GM12801 (cell line): Measurements from ENCODE around the gene RASGEF1B.

ENCODE experiments used
- TF ChIP-seq, protein P1 (sequence below): IDR thresholded peaks from one replicate; pipeline ENCODE4 v1.5.1; 2011; ENCODE audit warnings: control low read depth; ENCODE audit not compliant: insufficient read length; ENCODE audit errors: extremely low read depth

The RASGEF1B gene

DNA sequence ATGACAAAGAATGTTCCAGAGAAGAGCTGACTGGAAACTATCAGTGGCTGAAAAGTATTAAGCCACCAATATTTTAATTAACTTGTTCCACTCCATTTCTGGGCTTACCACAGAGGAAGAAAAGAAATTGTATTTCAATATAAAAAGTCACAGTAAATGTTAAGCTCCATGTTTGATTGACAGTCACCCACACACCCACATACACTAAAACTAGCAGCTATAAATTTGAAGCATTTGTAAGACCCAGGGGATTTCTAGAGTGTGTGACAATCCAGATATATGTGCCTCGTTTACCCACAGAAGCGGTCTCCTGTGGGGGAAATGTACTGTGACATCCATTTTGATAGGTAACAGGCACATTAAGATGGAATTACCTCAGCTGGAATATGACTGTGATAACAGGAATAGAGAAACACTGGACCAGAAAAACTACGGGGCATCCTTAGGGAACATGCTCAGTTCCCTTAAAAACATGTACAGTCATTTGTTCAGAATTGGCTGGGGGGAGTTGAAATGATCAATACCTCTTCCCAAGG, 39.0 kb upstream of the RASGEF1B start:
- TF ChIP-seq, protein P1, sequence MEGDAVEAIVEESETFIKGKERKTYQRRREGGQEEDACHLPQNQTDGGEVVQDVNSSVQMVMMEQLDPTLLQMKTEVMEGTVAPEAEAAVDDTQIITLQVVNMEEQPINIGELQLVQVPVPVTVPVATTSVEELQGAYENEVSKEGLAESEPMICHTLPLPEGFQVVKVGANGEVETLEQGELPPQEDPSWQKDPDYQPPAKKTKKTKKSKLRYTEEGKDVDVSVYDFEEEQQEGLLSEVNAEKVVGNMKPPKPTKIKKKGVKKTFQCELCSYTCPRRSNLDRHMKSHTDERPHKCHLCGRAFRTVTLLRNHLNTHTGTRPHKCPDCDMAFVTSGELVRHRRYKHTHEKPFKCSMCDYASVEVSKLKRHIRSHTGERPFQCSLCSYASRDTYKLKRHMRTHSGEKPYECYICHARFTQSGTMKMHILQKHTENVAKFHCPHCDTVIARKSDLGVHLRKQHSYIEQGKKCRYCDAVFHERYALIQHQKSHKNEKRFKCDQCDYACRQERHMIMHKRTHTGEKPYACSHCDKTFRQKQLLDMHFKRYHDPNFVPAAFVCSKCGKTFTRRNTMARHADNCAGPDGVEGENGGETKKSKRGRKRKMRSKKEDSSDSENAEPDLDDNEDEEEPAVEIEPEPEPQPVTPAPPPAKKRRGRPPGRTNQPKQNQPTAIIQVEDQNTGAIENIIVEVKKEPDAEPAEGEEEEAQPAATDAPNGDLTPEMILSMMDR: no peak

DNA sequence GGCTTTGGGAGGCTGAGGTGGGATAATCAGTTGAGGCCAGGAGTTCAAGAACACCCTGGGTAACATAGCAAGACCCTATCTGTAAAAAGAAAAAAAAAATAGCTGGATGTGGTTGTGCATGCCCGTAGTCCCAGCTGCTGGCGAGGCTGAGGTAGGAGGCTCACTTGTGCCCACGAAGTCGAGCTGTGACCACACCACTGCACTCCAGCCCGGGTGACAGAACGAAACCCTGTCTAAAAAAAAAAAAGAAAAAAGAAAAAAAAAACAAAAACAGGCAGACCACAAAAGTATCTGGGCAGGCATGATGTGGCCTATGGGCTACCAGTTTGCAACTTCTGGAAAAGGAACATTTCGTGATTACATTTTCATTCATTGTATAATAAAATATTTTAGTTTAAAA, 38.1 kb upstream of the RASGEF1B start:
- TF ChIP-seq, protein P1: no peak

DNA sequence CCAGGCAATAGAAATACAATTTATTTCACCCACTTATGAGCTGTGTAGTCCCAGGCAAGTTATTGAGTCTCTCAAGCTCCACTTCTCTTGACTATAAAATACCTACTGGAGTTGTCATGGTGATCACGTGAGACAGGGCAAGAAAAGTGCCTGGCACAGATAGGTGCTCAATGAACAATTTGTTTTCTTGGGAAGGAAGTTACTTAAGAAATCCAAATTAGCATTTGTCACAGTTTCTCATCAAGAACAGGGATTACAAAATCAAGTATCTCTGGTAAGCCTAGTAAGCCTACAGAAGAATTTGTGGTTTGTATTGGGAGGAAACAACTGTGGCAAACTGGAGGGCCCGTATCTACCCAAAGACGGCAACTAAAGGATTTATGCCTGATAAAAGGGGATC, 37.5 kb upstream of the RASGEF1B start:
- TF ChIP-seq, protein P1: no peak

DNA sequence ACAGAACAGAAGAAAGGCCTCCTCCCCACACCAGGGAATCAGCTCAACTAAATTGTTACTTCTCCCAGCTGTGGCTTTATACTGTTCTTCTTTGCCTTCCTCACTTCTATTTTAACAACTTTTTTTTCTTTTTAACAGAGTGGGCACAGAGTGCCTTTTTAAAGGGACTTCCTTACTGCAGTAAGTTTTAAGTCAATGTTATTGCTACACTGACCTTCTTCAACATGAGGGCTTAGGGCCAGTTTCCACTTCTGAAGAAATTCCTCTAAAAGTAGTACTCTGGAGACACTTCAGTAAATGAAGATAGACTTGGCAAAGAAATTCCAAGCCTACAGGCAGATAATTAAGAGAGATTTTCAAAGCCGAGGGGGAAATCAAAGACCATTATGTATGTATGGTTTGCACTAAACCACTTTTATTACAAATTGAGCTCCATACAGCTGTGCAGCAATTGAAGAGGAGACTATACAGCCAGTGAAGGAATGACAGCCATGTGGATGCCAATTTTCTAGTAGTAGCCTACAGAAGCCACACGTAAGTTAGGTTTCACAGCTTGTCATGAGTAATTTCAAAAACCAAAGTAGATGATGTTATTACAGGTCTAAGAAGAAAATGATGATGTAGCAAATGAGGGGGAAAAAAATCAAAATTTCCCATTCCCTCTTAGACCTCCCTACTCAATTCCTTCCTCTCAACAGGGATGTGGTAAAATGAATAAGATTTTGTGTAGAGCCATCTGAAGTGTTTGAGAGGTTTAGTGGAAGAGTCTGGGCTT, 36.9 kb upstream of the RASGEF1B start:
- TF ChIP-seq, protein P1: no peak

DNA sequence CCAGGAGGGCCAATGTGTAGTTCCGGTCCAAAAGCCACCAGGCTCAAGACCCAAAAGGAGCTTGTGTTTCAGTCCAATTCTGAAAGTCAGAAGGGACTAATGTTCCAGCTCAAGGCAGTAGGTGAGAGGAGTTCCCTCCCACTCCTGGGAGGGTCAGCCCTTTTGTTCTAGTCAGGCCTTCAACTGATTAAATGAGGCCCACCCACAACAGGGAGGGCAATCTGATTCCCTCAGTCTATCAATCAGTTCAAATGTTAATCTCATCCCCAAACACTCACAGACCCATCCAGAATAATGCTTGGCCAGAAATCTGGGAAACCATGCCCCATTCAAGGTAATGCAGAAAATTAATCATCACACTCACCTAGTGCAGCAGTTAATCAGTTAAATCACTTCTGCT, 35.8 kb upstream of the RASGEF1B start:
- TF ChIP-seq, protein P1: no peak

DNA sequence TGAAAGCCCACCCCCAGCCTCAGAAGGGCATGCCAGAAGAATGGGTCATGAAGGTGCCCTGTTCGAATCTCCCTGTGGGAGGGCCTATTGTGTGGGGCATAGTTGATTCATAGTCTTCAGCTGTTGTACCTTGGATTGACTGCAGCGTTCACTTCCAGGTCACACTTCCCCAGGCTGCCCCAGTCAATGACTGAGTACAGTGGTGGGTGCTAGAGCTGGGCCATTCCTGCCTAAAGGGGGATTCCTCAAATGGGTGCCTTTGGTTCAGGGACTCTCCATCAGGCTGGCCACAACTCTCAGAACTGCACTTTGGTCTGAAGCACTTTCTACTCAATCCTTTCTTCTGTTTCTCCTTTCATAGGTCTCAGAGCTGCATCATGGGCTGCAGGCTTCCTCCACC, 35.0 kb upstream of the RASGEF1B start:
- TF ChIP-seq, protein P1: no peak

DNA sequence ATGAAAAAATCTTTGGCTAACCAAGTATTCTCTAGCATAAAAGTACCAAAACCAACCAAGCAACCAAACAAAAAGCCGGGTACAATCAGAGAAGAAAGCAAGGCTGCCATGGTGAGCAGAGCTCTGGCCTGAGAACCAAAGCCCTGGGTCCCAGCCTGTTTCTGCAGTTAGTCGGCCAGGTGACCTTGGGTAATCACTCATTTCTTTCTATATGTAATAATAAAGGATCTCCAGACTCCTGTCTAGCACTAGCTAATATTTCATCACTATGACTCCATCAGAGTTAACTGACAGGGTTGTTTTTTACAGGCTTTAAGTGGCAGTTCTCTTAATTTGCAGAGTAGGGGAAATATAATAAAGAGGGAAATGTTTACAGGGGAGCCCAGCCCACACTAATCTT, 34.0 kb upstream of the RASGEF1B start:
- TF ChIP-seq, protein P1: no peak
